Lung (tissue), 12 donors: ENCODE results near the gene CACNB4. TPM values are rescaled to one million over a fixed set of nuclear protein-coding genes. Genes with fewer than 3 reads are reported as not detected.
A peak's percentile ranks its signal among the peaks of the same experiment; 100 is the strongest.

Source experiments
- ATAC-seq: fragments of 200-7000 bp; cut with Tn5 transposase; one replicate; pipeline ENCODE4 v1.9.1; 2020; ENCODE audit warnings: moderate number of reproducible peaks; ENCODE audit not compliant: insufficient read depth, low FRiP score
- DNase-seq, 3 donors: peaks; one replicate each; pipeline ENCODE4 v3.0.0-alpha.2; 2013 to 2017
- H3K27ac ChIP-seq, 2 donors: one replicate each; pipeline ENCODE4 v1.5.1; 2013; ENCODE audit warnings: mild to moderate bottlenecking in 2 of 2, moderate library complexity in 2 of 2, control low read depth in 1 of 2, inconsistent platforms in 1 of 2, low read depth in 1 of 2, low read length in 1 of 2
- H3K27me3 ChIP-seq, 3 donors: one replicate each; pipeline ENCODE4 v1.5.1; 2013; ENCODE audit warnings: low read length in 2 of 3; ENCODE audit not compliant: control insufficient read depth in 3 of 3, insufficient read depth in 3 of 3
- H3K36me3 ChIP-seq, 4 donors: one replicate each; pipeline ENCODE4 v1.5.1; 2013; ENCODE audit warnings: low read length in 4 of 4, mild to moderate bottlenecking in 1 of 4, moderate library complexity in 1 of 4; ENCODE audit not compliant: control insufficient read depth in 4 of 4, insufficient read depth in 4 of 4
- H3K4me1 ChIP-seq, 5 donors: one replicate each; pipeline ENCODE4 v1.5.1; 2013; ENCODE audit warnings: low read length in 5 of 5, mild to moderate bottlenecking in 2 of 5, moderate library complexity in 1 of 5; ENCODE audit not compliant: control insufficient read depth in 5 of 5, insufficient read depth in 5 of 5
- H3K4me3 ChIP-seq: one replicate; pipeline ENCODE4 v1.5.1; 2013; ENCODE audit warnings: mild to moderate bottlenecking, control low read depth, moderate library complexity
- H3K9ac ChIP-seq, 2 donors: one replicate each; pipeline ENCODE4 v1.5.1; 2013; ENCODE audit warnings: low read length in 2 of 2, control low read depth in 1 of 2; ENCODE audit not compliant: insufficient read depth in 1 of 2
- H3K9me3 ChIP-seq, 4 donors: one replicate each; pipeline ENCODE4 v1.5.1; 2013; ENCODE audit warnings: low read length in 3 of 4, mild to moderate bottlenecking in 1 of 4, moderate library complexity in 1 of 4; ENCODE audit not compliant: control insufficient read depth in 4 of 4, insufficient read depth in 3 of 4
- WGBS, 2 donors: extraction: QIAGEN DNeasy Blood & Tissue Kit; methylation state at CpG; one replicate each; pipeline ENCODE4 v1.1.7; 2013; 5-methylcytosine and 5-hydroxymethylcytosine counted together
- polyA plus RNA-seq, 2 donors: library from polyadenylated mRNA; stranded (reverse); fragments of 200-250 nt; gene quantifications; one replicate each; pipeline ENCODE4 v1.2.1, GENCODE V29; 2013
- total RNA-seq, 2 donors: library from RNA; depleted of rRNA in 1 of 2; stranded (reverse); fragments of >200 nt in 1 of 2; gene quantifications; one replicate each; pipeline ENCODE4 v1.2.1, GENCODE V29; 2014 to 2021
- TF ChIP-seq, protein P1 (sequence below): IDR thresholded peaks from 2 replicates; pipeline ENCODE4 v1.5.1; 2012; ENCODE audit warnings: mild to moderate bottlenecking; ENCODE audit errors: control extremely low read depth, extremely low read depth
- donor health status: control.
- donor health status: control.
- donor health status: Bipolar disorder and iron deficiency.
- donor health status: healthy.
- donor health status: DM: yes; HTN: yes; CAD: no.

The CACNB4 gene
- total and polyA plus RNA-seq, 4 donors: 0.57 to 10.9 (median 5.5) TPM

DNA sequence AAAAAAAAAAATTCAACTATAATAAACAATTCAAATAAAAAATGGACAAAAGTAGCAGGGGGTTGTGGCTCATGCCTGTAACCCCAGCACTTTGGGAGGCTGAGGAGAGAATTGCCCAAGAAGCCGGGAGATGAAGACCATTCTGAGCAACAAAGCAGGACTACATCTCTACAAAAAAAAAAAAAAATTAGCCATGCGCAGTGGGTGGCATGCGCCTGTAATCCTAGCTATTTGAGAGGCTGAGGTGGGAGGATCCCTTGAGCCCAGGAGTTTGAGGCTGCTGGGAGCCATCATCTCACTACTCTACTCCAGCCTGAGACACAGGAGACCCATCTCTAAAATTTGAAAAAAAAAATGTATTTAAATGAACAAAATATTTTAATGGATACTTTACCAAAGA lies 4.4 kb upstream of the CACNB4 start:
- no peak overlapping the region for H3K4me3 ChIP-seq
- H3K27ac ChIP-seq: no peak overlapping the region
- H3K9me3 ChIP-seq: no peaks in the 10 kb centered on the region
- H3K27me3 ChIP-seq: peaks cover 0 to 24% (median 21%) of the 10 kb centered on the region in 3 donors
- no peak overlapping the region for H3K9ac ChIP-seq
- 96 to 99% methylated on average over 3 of the region's 3 CpGs for WGBS, 2 donors
- TF ChIP-seq, protein P1, sequence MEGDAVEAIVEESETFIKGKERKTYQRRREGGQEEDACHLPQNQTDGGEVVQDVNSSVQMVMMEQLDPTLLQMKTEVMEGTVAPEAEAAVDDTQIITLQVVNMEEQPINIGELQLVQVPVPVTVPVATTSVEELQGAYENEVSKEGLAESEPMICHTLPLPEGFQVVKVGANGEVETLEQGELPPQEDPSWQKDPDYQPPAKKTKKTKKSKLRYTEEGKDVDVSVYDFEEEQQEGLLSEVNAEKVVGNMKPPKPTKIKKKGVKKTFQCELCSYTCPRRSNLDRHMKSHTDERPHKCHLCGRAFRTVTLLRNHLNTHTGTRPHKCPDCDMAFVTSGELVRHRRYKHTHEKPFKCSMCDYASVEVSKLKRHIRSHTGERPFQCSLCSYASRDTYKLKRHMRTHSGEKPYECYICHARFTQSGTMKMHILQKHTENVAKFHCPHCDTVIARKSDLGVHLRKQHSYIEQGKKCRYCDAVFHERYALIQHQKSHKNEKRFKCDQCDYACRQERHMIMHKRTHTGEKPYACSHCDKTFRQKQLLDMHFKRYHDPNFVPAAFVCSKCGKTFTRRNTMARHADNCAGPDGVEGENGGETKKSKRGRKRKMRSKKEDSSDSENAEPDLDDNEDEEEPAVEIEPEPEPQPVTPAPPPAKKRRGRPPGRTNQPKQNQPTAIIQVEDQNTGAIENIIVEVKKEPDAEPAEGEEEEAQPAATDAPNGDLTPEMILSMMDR: no peak
- ATAC-seq: no peak
- H3K4me1 ChIP-seq: peaks cover 0 to 7% (median 0%) of the 10 kb centered on the region in 5 donors
- H3K36me3 ChIP-seq: no peaks in the 10 kb centered on the region
- DNase-seq: no peak

DNA sequence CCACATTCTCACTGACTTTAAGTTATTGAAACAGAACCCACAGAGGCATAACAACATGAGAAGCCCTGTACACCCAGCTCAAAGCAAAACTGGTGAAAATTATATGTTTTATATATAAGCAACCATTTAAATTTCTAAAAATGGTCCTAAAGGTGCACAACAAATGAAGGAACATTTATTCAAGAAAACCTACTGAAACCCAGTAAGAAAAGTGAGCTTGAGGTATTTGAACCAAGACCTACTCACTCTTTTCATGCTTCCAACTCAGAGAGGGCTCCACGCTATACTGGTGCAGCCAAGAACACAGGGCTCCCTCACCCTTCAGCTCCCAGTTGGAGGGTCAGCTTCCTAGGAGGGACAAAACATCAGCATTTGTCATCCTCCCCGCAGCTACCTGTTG lies 2.1 kb upstream of the CACNB4 start:
- TF ChIP-seq, protein P1: no peak
- peaks cover 0 to 19% (median 0%) of the 10 kb centered on the region in 5 donors for H3K4me1 ChIP-seq
- H3K9me3 ChIP-seq: no peaks in the 10 kb centered on the region
- whole genome bisulfite sequencing, 2 donors: 90 to 95% methylated on average over 2 of the region's 2 CpGs
- no peak overlapping the region for H3K4me3 ChIP-seq
- peaks cover 0 to 36% (median 24%) of the 10 kb centered on the region in 3 donors for H3K27me3 ChIP-seq
- ATAC-seq (no peak), DNase-seq (no peak)
- no peak overlapping the region for H3K9ac ChIP-seq
- H3K36me3 ChIP-seq: no peaks in the 10 kb centered on the region
- no peak overlapping the region for H3K27ac ChIP-seq

DNA sequence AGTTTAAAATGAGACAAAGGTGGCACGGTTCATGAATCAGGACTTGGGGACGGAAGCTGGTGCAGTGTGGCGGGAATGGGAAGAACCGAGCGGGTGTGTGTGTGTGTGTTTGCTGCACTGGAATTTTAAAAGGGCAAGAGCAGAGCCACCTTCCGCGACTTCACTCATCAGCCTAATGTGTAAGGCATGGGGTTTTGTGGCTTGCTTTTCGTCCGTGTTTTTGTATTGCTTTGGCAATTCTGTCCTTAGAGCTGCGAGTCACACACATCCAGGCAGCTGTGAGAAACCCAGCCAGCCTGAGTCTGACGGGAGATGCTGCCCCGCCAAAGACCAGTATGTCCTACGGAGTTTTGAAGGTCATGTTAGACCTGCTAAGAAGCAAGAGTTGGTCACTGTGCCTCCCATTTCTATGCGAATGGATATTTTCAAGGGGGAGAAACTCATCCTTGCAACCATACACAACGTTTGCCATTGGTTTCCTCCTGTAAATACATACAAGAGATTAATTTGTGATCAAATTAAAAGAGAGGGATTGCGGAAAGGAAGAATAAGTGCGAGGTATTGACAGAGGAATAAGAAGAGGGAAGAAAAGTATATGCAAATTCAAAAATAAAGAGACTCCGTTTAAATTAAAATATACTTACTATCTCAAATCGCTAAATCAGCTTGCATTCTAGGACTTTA lies 665 bp upstream of the CACNB4 start:
- peaks cover 0 to 36% (median 26%) of the 10 kb centered on the region in 3 donors for H3K27me3 ChIP-seq
- peak overlapping the region; percentile 66 for H3K4me3 ChIP-seq
- no peaks in the 10 kb centered on the region for H3K36me3 ChIP-seq
- no peaks in the 10 kb centered on the region for H3K9me3 ChIP-seq
- H3K27ac ChIP-seq: no peak overlapping the region
- no peak overlapping the region for H3K9ac ChIP-seq
- peaks cover 0 to 19% (median 0%) of the 10 kb centered on the region in 5 donors for H3K4me1 ChIP-seq
- TF ChIP-seq, protein P1: no peak
- WGBS, 2 donors: 15 to 17% methylated on average over 19 of the region's 19 CpGs
- DNase-seq (peak; percentile 35 to 40 (median 35)), ATAC-seq (no peak)
